B cell (primary cell): ENCODE measurements around the gene SHISA7.

Experiments used
- CTCF ChIP-seq: fragments of 200-600 bp; IDR thresholded peaks from one replicate; pipeline ENCODE4 v1.8.0; 2022; ENCODE audit warnings: antibody characterized with exemption, mild to moderate bottlenecking
- EZH2 ChIP-seq: IDR thresholded peaks from 2 replicates; pipeline ENCODE4 v1.6.1; 2012; ENCODE audit warnings: borderline replicate concordance, low read depth, mild to moderate bottlenecking, moderate library complexity, low read length; ENCODE audit not compliant: insufficient read depth, poor library complexity, severe bottlenecking

DNA sequence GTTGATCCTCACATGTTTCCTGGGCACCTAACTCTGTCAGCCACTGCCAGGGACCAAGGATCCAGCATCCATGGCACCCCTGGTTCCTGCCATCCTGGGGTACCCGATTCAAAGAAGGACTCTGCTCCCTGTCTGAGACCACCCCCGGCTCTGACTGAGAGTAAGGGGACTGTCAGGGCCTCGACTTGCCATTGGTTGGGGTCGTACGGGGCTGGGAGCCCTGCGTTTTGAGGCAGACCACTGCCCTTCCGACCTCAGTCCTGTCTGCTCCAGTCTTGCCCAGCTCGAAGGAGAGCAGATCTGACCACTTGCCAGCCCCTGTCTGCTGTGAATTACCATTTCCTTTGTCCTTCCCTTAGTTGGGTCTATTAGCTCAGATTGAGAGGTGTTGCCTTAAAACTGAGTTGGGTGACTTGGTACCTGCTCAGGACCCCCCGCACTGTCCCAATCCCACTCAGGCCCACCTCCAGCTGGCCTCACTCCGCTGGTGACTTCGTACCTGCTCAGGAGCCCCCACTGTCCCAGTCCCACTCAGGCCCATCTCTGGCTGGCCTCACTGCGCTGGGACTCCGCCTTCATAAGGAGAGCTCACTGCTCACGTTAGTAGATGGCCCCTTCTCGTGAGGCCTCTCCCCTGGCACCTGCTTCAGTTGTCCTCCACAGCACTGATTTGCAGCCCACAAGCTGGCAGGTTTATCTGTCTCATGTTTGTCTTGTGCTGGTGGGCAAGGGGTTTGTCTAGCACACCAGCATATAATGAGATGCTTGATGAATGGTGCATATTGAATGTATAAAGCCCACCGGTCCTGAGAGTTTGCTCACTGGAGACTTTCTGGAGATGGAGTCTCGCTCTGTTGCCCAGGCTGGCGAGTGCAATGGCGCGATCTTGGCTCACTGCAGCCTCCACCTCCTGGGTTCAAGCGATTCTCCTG, 53.4 kb downstream of the SHISA7 start:
- TF ChIP-seq CTCF (no peak), EZH2 (no peak)
